Suprapubic skin (tissue), 4 donors: ENCODE measurements around the gene BAZ1A. TPM values are rescaled to one million over a fixed set of nuclear protein-coding genes. Genes with fewer than 3 reads are reported as not detected.
"Not testable (repeated sequence)": the region's sequence is repeated elsewhere in the genome, so short reads cannot be mapped to it uniquely, and the experiment has no call there.

Experiments used
- DNase-seq, 2 donors: peaks; one replicate each; pipeline ENCODE4 v3.0.0-alpha.2; 2019; ENCODE audit warnings: low spot score in 2 of 2
- H3K27ac ChIP-seq: fragments of 200-600 bp; sonication (generic); one replicate; pipeline ENCODE4 v1.5.1; 2019
- H3K27me3 ChIP-seq: fragments of 200-600 bp; sonication (generic); one replicate; pipeline ENCODE4 v1.5.1; 2019
- H3K36me3 ChIP-seq: fragments of 200-600 bp; sonication (generic); one replicate; pipeline ENCODE4 v1.5.1; 2019
- H3K4me1 ChIP-seq: fragments of 200-600 bp; sonication (generic); one replicate; pipeline ENCODE4 v1.5.1; 2019
- H3K4me3 ChIP-seq: fragments of 200-600 bp; sonication (generic); one replicate; pipeline ENCODE4 v1.5.1; 2019; ENCODE audit warnings: mild to moderate bottlenecking
- H3K9me3 ChIP-seq: fragments of 200-600 bp; sonication (generic); one replicate; pipeline ENCODE4 v1.5.1; 2019
- CTCF ChIP-seq, 2 donors: fragments of 200-600 bp in 1 of 2; fragments of 450-650 bp in 1 of 2; sonication (generic) in 1 of 2; IDR thresholded peaks; one replicate each; pipeline ENCODE4 v1.5.1; 2016 to 2019; ENCODE audit warnings: antibody characterized with exemption in 2 of 2, mild to moderate bottlenecking in 1 of 2, moderate library complexity in 1 of 2
- EP300 ChIP-seq: sonication (generic); formaldehyde crosslinking; IDR thresholded peaks from one replicate; pipeline ENCODE4 v1.6.1; 2017; ENCODE audit warnings: antibody characterized with exemption
- POLR2A ChIP-seq, 2 donors: fragments of 450-650 bp; IDR thresholded peaks; one replicate each; pipeline ENCODE4 v1.6.1; 2017; ENCODE audit warnings: antibody characterized with exemption in 2 of 2, mild to moderate bottlenecking in 2 of 2, moderate library complexity in 2 of 2
- POLR2AphosphoS5 ChIP-seq, 3 donors: sonication (generic); formaldehyde crosslinking; IDR thresholded peaks; one replicate each; pipeline ENCODE4 v1.6.1; 2017; ENCODE audit warnings: antibody characterized with exemption in 3 of 3
- WGBS: methylation state at CpG from one replicate; pipeline ENCODE4 v1.1.5; 2018; 5-methylcytosine and 5-hydroxymethylcytosine counted together
- total RNA-seq, 4 donors: library from RNA; depleted of rRNA; stranded (reverse); fragments of >200 nt; gene quantifications; one replicate each; pipeline ENCODE4 v1.1.0, GENCODE V29; 2016

Gene BAZ1A
- total RNA-seq, 4 donors from 2014 or later, result 37.0 to 95.1 (median 55.7) TPM

DNA sequence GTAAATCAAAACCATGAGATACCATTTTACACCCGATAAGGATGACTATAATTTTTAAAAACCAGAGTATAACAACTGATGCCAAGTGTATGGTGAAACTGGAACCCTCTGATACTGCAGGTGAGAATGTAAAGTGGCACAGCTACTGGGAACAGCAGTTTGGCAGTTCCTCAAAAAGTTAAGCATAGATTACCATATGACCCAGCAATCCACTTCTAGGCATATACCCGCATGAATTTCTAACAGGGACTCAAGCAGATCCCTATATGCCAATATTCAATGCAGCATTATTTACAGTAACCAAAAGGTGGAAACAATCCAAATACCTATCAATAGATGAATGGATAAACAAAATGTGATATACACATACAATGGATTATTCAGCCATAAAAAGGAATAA lies 57.4 kb downstream of the BAZ1A start:
- no peaks in the 10 kb centered on the region for H3K27me3 ChIP-seq
- H3K4me3 ChIP-seq, result no peak overlapping the region
- peaks cover 3% of the 10 kb centered on the region for H3K4me1 ChIP-seq
- no peaks in the 10 kb centered on the region for H3K9me3 ChIP-seq
- no peak for TF ChIP-seq CTCF (IDR thresholded peaks at IDR 0.05)
- TF ChIP-seq EP300, result no peak
- TF ChIP-seq POLR2AphosphoS5 (IDR thresholded peaks at IDR 0.05), result no peak
- no peak for TF ChIP-seq POLR2A (IDR thresholded peaks at IDR 0.05)
- no peak overlapping the region for H3K27ac ChIP-seq
- no peak for DNase-seq
- WGBS, result 67% methylated on average over 2 of the region's 2 CpGs
- H3K36me3 ChIP-seq, result peaks cover 21% of the 10 kb centered on the region

- Histone ChIP-seq H3K9me3 (no peaks in the 10 kb centered on the region), H3K4me1 (no peaks in the 10 kb centered on the region), H3K36me3 (peaks cover 25% of the 10 kb centered on the region), H3K4me3 (no peak overlapping the region), H3K27me3 (no peaks in the 10 kb centered on the region), H3K27ac (no peak overlapping the region)
- 51% methylated on average over 2 of the region's 2 CpGs for WGBS
- no peak for DNase-seq
- no peak for TF ChIP-seq EP300
- TF ChIP-seq POLR2A (IDR thresholded peaks at IDR 0.05), result no peak
- TF ChIP-seq POLR2AphosphoS5 (IDR thresholded peaks at IDR 0.05), result no peak
- no peak for TF ChIP-seq CTCF (IDR thresholded peaks at IDR 0.05)
Observed at GRCh38 chr14:34810028-34810427, 65.1 kb downstream of the BAZ1A start.

- Histone ChIP-seq H3K27me3 (no peaks in the 10 kb centered on the region), H3K4me1 (no peaks in the 10 kb centered on the region), H3K4me3 (no peak overlapping the region), H3K36me3 (peaks cover 40% of the 10 kb centered on the region), H3K9me3 (no peaks in the 10 kb centered on the region), H3K27ac (no peak overlapping the region)
- TF ChIP-seq EP300, result no peak
- no peak for TF ChIP-seq POLR2AphosphoS5 (IDR thresholded peaks at IDR 0.05)
- no peak for TF ChIP-seq POLR2A (IDR thresholded peaks at IDR 0.05)
- TF ChIP-seq CTCF (IDR thresholded peaks at IDR 0.05), result no peak
- WGBS, result 99% methylated on average over 3 of the region's 3 CpGs
- DNase-seq, result no peak
Observed at GRCh38 chr14:34806257-34806656, 68.9 kb downstream of the BAZ1A start.

DNA sequence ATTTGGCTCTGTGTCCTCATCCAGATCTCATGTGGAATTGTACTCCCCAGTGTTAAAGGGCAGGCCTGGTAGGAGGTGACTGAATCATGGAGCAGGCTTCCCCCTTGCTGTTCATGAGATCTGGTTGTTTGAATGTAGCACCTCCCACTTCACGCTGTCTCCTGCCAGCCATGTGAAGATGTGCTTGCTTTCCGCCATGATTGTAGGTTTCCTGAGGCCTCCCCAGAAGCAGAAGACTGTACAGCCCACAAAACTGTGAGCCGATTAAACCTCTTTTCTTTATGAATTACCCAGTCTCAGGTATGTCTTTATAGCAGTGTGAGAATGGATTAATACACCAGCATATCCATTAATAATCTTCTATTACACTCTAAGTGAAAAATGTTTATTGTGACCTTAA lies 70.2 kb downstream of the BAZ1A start:
- no peak for TF ChIP-seq EP300
- TF ChIP-seq POLR2AphosphoS5 (IDR thresholded peaks at IDR 0.05), result no peak
- no peak for TF ChIP-seq POLR2A (IDR thresholded peaks at IDR 0.05)
- no peak for TF ChIP-seq CTCF (IDR thresholded peaks at IDR 0.05)
- Histone ChIP-seq H3K9me3 (no peaks in the 10 kb centered on the region), H3K4me1 (no peaks in the 10 kb centered on the region), H3K4me3 (no peak overlapping the region), H3K27ac (no peak overlapping the region), H3K27me3 (no peaks in the 10 kb centered on the region), H3K36me3 (peaks cover 52% of the 10 kb centered on the region)
- 97% methylated on average over 3 of the region's 3 CpGs for WGBS
- DNase-seq, result no peak

DNA sequence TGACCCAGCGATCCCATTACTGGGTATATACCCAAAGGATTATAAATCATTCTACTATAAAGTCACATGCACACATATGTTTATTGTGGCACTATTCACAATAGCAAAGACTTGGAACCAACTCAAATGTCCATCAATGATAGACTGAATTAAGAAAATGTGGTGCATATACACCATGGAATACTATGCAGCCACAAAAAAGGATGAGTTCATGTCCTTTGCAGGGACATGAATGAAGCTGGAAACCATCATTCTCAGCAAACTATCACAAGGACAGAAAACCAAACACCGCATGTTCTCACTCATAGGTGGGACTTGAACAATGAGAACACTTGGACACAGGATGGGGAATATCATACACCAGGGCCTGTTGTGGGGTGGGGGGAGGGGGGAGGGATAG lies 76.3 kb downstream of the BAZ1A start:
- not testable (repeated sequence) for H3K9me3 ChIP-seq, DNase-seq, H3K4me3 ChIP-seq, H3K4me1 ChIP-seq, H3K27me3 ChIP-seq, H3K27ac ChIP-seq
- H3K36me3 ChIP-seq, result peaks cover 74% of the 10 kb centered on the region
- 98% methylated on average over 2 of the region's 2 CpGs for WGBS
